Thyroid gland (tissue), 4 donors: ENCODE data around the gene KRT34. TPM values are rescaled to one million over a fixed set of nuclear protein-coding genes. Genes with fewer than 3 reads are reported as not detected.
A peak's percentile ranks its signal among the peaks of the same experiment; 100 is the strongest.

Experiments
- DNase-seq, 2 donors: peaks; one replicate each; pipeline ENCODE4 v3.0.0-alpha.2; 2019
- H3K27ac ChIP-seq, 3 donors: fragments of 200-600 bp; sonication (generic); 1 replicate in 2 of 3; 2 replicates in 1 of 3; pipeline ENCODE4 v1.5.1; 2016 to 2019; ENCODE audit warnings: mild to moderate bottlenecking in 1 of 3, moderate library complexity in 1 of 3
- H3K27me3 ChIP-seq: fragments of 200-600 bp; sonication (generic); one replicate; pipeline ENCODE4 v1.5.1; 2019
- H3K36me3 ChIP-seq, 2 donors: fragments of 200-600 bp; sonication (generic); one replicate each; pipeline ENCODE4 v1.5.1; 2016 to 2019
- H3K4me1 ChIP-seq, 2 donors: fragments of 200-600 bp; sonication (generic); one replicate each; pipeline ENCODE4 v1.5.1; 2017 to 2019
- H3K4me3 ChIP-seq, 3 donors: fragments of 200-600 bp; sonication (generic); replicated peaks in 1 of 3; 1 replicate in 2 of 3; 2 replicates in 1 of 3; pipeline ENCODE4 v1.5.1; 2016; ENCODE audit warnings: mild to moderate bottlenecking in 1 of 3
- H3K9me3 ChIP-seq: fragments of 200-600 bp; sonication (generic); one replicate; pipeline ENCODE4 v1.5.1; 2017
- CTCF ChIP-seq, 6 experiments: fragments of 200-600 bp in 3 of 6; fragments of 450-650 bp in 3 of 6; sonication (generic) in 3 of 6; IDR thresholded peaks; one replicate each; pipeline ENCODE4 v1.5.1; 2016 to 2019; ENCODE audit warnings: antibody characterized with exemption in 6 of 6, mild to moderate bottlenecking in 2 of 6, inconsistent platforms in 1 of 6, moderate library complexity in 1 of 6
- POLR2A ChIP-seq, 2 donors: fragments of 450-650 bp; IDR thresholded peaks; one replicate each; pipeline ENCODE4 v1.6.1; 2017; ENCODE audit warnings: antibody characterized with exemption in 2 of 2, mild to moderate bottlenecking in 2 of 2, moderate library complexity in 1 of 2
- WGBS, 2 donors: methylation state at CpG; one replicate each; pipeline ENCODE4 v1.1.5; 2017; 5-methylcytosine and 5-hydroxymethylcytosine counted together
- intact Hi-C: fragments of 100-400 bp; cut with DNase I; formaldehyde crosslinking; loops from one replicate; pipeline ENCODE4 v1.15.1; 2023
- total RNA-seq, 4 donors: library from RNA; depleted of rRNA; stranded (reverse); fragments of >200 nt; gene quantifications; one replicate each; pipeline ENCODE4 v1.2.3, GENCODE V29; 2016

KRT34 gene
- total RNA-seq, 4 donors from 2014 or later: not detected

GRCh38 chr17:41404024-41404671 is 22.0 kb upstream of the KRT34 start:
- H3K9me3 ChIP-seq: no peaks in the 10 kb centered on the region
- no peaks in the 10 kb centered on the region for H3K36me3 ChIP-seq
- H3K27me3 ChIP-seq: no peaks in the 10 kb centered on the region
- DNase-seq: peak; percentile 22 to 75
- H3K4me1 ChIP-seq: peaks cover 3 to 10% of the 10 kb centered on the region in 2 donors
- H3K27ac ChIP-seq: no peak overlapping the region
- H3K4me3 ChIP-seq: no peak overlapping the region
- TF ChIP-seq CTCF (IDR thresholded peaks at IDR 0.05): no peak
- no peak for TF ChIP-seq POLR2A (IDR thresholded peaks at IDR 0.05)
- intact Hi-C loops: no loop called here
- WGBS, 2 donors: 40 to 41% methylated on average over 7 of the region's 7 CpGs

GRCh38 chr17:41403404-41404023 is 21.4 kb upstream of the KRT34 start:
- no peak for DNase-seq
- no peak overlapping the region for H3K4me3 ChIP-seq
- intact Hi-C loops: no loop called here
- H3K27me3 ChIP-seq: no peaks in the 10 kb centered on the region
- no peaks in the 10 kb centered on the region for H3K9me3 ChIP-seq
- H3K27ac ChIP-seq: no peak overlapping the region
- WGBS, 2 donors: 72 to 77% methylated on average over 4 of the region's 4 CpGs
- peaks cover 3 to 10% of the 10 kb centered on the region in 2 donors for H3K4me1 ChIP-seq
- no peak for TF ChIP-seq POLR2A (IDR thresholded peaks at IDR 0.05)
- TF ChIP-seq CTCF (IDR thresholded peaks at IDR 0.05): no peak
- no peaks in the 10 kb centered on the region for H3K36me3 ChIP-seq

- WGBS, 2 donors: 94% methylated on average over 5 of the region's 5 CpGs
- Histone ChIP-seq H3K4me1 (peaks cover 3 to 10% of the 10 kb centered on the region in 2 donors), H3K9me3 (no peaks in the 10 kb centered on the region), H3K27me3 (no peaks in the 10 kb centered on the region), H3K4me3 (no peak overlapping the region), H3K27ac (no peak overlapping the region), H3K36me3 (no peaks in the 10 kb centered on the region)
- no peak for TF ChIP-seq CTCF (IDR thresholded peaks at IDR 0.05)
- no peak for TF ChIP-seq POLR2A (IDR thresholded peaks at IDR 0.05)
- intact Hi-C loops: no loop called here
- DNase-seq: no peak
Measured at GRCh38 chr17:41402161-41402560, 20.1 kb upstream of the KRT34 start.

GRCh38 chr17:41396996-41397660 is 15.0 kb upstream of the KRT34 start, which contains the start of gene KRT31:
Gene KRT31 (minus strand): TSS chr17:41397608. CDS start chr17:41397539, 69 bp downstream.
- intact Hi-C loops: no loop called here
- H3K4me1 ChIP-seq: no peaks in the 10 kb centered on the region
- no peaks in the 10 kb centered on the region for H3K9me3 ChIP-seq
- WGBS, 2 donors: 83 to 95% methylated on average over 7 to 16 of the region's 16 CpGs
- DNase-seq: no peak
- no peaks in the 10 kb centered on the region for H3K27me3 ChIP-seq
- no peak within 1 kb of the TSS for H3K27ac ChIP-seq
- no peaks in the 10 kb centered on the region for H3K36me3 ChIP-seq
- no peak within 1 kb of the TSS for H3K4me3 ChIP-seq
- no peak for TF ChIP-seq CTCF (IDR thresholded peaks at IDR 0.05)
- no peak for TF ChIP-seq POLR2A (IDR thresholded peaks at IDR 0.05)

GRCh38 chr17:41396340-41396739 is 14.2 kb upstream of the KRT34 start:
- Histone ChIP-seq H3K36me3 (no peaks in the 10 kb centered on the region), H3K27ac (no peak overlapping the region), H3K27me3 (no peaks in the 10 kb centered on the region), H3K4me1 (no peaks in the 10 kb centered on the region), H3K9me3 (no peaks in the 10 kb centered on the region), H3K4me3 (no peak overlapping the region)
- TF ChIP-seq POLR2A (IDR thresholded peaks at IDR 0.05) (no peak), CTCF (IDR thresholded peaks at IDR 0.05) (no peak)
- 95% methylated on average over 7 of the region's 7 CpGs; no CpG with 5 or more reads in 1 of the 2 donors for WGBS, 2 donors
- no peak for DNase-seq
- intact Hi-C loops: no loop called here
